GM20000 (cell line): Measurements from ENCODE around the gene ADNP.

Source experiments
- DNase-seq: peaks from one replicate; pipeline ENCODE4 v3.0.0; 2012; ENCODE audit warnings: low spot score
- TF ChIP-seq, protein P1 (sequence below): IDR thresholded peaks from 2 replicates; pipeline ENCODE4 v1.5.1; 2012; ENCODE audit warnings: mild to moderate bottlenecking, control low read depth; ENCODE audit errors: extremely low read depth, missing control alignments

ADNP gene

DNA sequence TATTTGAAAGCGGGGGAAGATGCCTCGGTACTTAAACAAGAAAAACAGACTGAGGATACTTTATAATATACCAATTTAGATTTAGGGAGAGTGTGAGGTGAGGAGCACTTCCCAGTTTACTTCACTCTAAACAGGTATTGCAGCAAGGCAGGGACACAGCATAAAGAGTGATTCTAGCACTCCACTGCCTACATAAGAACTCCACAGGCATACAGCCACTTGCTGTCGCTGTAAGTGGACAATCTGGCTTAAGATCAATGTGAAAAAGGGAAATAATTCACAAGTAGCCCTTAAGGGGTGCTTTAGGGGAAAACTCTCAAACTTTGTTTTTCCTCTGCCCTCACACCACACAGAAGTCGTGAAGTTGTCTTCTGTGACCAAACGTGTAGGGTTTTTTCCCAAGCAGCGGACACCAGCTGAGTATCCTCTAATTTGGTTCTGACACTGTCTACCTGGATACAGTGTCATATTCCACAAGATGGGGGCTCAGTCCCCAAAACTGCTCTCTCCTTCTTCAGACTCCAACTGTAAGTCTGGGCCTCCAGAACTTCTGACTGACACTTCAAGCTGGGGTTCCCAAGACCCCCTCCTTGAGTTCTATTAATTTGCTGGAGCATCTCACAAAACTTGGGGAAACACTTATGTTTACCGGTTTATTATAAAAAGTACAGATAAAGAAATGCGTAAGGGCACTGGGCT, 9.3 kb downstream of the ADNP start:
- TF ChIP-seq, protein P1, sequence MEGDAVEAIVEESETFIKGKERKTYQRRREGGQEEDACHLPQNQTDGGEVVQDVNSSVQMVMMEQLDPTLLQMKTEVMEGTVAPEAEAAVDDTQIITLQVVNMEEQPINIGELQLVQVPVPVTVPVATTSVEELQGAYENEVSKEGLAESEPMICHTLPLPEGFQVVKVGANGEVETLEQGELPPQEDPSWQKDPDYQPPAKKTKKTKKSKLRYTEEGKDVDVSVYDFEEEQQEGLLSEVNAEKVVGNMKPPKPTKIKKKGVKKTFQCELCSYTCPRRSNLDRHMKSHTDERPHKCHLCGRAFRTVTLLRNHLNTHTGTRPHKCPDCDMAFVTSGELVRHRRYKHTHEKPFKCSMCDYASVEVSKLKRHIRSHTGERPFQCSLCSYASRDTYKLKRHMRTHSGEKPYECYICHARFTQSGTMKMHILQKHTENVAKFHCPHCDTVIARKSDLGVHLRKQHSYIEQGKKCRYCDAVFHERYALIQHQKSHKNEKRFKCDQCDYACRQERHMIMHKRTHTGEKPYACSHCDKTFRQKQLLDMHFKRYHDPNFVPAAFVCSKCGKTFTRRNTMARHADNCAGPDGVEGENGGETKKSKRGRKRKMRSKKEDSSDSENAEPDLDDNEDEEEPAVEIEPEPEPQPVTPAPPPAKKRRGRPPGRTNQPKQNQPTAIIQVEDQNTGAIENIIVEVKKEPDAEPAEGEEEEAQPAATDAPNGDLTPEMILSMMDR, result no peak
- no peak for DNase-seq

DNA sequence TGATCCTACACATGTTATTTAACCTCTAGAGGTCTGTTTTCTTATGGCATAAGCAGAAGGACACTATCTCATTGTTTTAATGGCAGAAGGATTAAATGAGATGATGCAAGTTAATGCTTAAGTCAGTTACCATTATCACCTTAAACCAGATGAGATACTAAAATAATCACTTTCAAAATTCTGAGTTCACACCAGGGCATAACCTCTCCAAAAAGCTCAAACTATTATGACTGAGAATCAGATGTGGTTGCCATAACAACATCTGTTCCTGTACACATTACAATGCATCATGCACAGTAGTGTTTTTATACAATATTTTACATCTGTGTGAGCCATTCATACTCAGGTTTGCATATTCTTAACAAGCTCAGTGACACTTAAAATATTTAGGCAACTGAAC, 10.2 kb downstream of the ADNP start:
- no peak for DNase-seq
- TF ChIP-seq, protein P1, result no peak

DNA sequence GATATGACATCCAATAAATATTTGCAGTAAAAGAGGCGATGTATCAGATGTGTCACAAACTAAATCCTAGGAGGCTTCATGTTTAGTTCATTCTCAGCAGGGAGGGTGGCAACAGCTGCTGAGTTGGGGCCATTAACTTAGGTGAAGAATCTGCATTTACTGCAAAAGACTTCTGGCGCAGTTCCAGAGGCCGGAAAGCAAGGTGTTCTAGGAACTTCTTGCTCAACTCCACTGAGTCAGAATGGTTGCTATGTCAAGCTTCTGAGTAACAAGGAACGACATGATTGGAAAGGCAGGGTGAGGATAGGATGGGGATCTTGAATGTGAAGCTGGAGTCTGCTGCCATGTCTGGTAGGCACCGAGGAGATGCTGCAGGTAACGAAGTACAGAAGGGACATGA, 11.7 kb downstream of the ADNP start:
- no peak for DNase-seq
- TF ChIP-seq, protein P1, result no peak

DNA sequence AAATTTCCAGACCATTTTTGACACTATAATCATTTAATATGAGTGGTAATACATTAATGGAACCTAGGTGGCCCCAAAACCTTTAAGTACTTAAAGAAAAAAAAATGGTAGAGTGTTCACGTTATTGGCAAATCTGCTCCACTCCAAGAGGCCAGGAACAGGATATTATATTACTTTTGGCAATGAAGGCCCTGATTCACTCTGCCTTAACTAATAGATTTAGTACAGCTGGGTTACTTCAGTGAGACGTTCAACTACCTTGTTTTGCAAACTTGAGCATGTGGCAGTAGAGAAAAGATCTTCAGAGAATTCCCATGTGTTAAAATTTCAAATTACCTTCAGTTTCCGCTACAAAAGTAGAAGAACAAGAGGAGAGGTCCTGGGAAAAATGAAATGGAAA, 12.8 kb downstream of the ADNP start:
- no peak for DNase-seq
- TF ChIP-seq, protein P1, result no peak

DNA sequence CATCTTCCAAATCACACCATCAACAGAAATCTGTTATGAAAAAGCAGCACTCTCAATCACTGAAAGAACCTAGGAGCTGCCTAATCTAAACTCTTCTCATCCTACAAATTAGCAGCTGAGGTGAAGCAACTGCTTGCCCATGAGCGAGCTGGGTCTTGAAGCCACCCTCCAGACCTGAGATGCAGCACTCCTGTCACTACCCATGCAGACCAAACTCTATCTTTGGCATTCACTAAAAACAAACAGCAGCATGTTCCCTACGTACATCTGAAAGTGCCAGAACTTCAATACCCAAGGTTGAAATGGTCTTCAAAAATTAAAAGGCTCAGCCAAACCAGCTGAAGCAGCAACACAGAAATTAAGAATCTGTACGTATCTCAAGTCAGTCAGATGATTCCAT, 14.3 kb downstream of the ADNP start:
- DNase-seq, result no peak
- TF ChIP-seq, protein P1, result no peak

DNA sequence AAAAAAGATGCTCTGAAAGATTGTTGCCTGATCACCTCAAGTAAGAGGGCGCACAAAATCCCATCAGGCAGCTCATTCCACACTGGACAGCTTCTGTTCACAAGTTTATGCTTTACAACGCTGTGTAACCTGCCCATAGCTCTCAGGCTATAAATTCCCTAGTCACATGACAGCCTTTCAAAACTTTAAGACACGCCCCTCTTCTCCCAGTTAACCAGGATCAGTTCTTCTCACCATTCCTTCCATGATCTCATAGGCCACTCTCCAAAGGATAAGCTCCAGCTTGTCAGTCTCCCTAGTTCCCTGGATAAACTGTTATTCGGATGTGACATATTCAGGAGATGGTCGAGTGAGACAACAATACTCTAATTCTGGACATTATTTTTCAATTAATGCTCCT, 15.0 kb downstream of the ADNP start:
- TF ChIP-seq, protein P1, result no peak
- DNase-seq, result no peak

DNA sequence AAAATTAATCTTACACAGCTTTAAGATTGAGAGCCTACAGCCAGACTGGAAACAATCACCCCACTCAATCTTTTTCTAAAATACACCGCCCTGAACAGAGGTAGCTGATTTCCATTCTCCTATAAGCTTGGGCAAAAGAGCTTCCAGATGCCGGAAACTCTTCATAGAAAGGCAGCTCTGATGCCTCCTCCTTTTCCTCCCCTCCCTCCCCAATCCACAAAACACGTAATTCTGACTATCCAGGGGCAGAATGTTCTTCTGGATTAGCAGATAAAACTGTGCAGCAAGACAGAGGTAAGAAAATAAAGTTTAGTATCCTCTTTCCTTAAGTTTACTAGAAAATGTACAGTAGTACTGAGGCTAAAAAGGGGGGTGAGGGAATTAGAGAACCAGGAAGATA, 15.8 kb downstream of the ADNP start:
- TF ChIP-seq, protein P1, result no peak
- no peak for DNase-seq
